SK-N-SH (cell line): ENCODE results near the gene ACTN4. TPM values are rescaled to one million over a fixed set of nuclear protein-coding genes. Genes with fewer than 3 reads are reported as not detected.

Source experiments
- CTCF ChIA-PET: fragments of 300-600, 350-600 bp; formaldehyde crosslinking; extraction: SDS; loops from one replicate; lab custom pipeline; 2021; lab: Yijun Ruan, JAX
- POLR2A ChIA-PET: fragments of 350-600 bp; sonication (Branson Sonifier 250); formaldehyde crosslinking; extraction: SDS; loops from one replicate; lab custom pipeline; 2020; ENCODE audit warnings: antibody characterized with exemption, inconsistent platforms; lab: Yijun Ruan, JAX
- DNase-seq: peaks from one replicate; pipeline ENCODE4 v3.0.0; 2012
- H2AFZ ChIP-seq: fragments of 200-600 bp; sonication (generic); 2 replicates; pipeline ENCODE4 v1.8.1; 2016; ENCODE audit warnings: antibody characterized with exemption, mild to moderate bottlenecking, low read depth
- H3F3A ChIP-seq: fragments of 200-600 bp; sonication (generic); replicated peaks from 2 replicates; pipeline ENCODE3; 2016; ENCODE audit warnings: antibody characterized with exemption, mild to moderate bottlenecking; ENCODE audit not compliant: insufficient read depth
- H3K27ac ChIP-seq, 2 experiments: fragments of 200-500 bp in 1 of 2; fragments of 200-600 bp in 1 of 2; sonication (Bioruptor generic) in 1 of 2; sonication (generic), shearing (Covaris generic) in 1 of 2; 2 replicates each; pipeline versions ENCODE4 v1.5.1 to v1.6.1; 2014 to 2016; ENCODE audit warnings: low read depth in 2 of 2, inconsistent platforms in 1 of 2, low read length in 1 of 2, mild to moderate bottlenecking in 1 of 2, mixed read lengths in 1 of 2
- H3K27me3 ChIP-seq: fragments of 200-600 bp; sonication (generic), shearing (Covaris generic); 2 replicates; pipeline ENCODE4 v1.6.1; 2016; ENCODE audit warnings: mixed run types; ENCODE audit not compliant: insufficient read depth
- H3K36me3 ChIP-seq, 2 experiments: fragments of 200-500 bp in 1 of 2; fragments of 200-600 bp in 1 of 2; sonication (Bioruptor generic) in 1 of 2; sonication (generic) in 1 of 2; replicated peaks in 1 of 2; 2 replicates each; pipeline versions ENCODE3 to v1.5.1; 2014 to 2016; ENCODE audit warnings: low read length in 1 of 2, mild to moderate bottlenecking in 1 of 2; ENCODE audit not compliant: insufficient read depth in 2 of 2, control insufficient read depth in 1 of 2
- H3K4me1 ChIP-seq, 2 experiments: fragments of 200-500 bp in 1 of 2; fragments of 200-600 bp in 1 of 2; sonication (Bioruptor generic) in 1 of 2; sonication (generic), shearing (Covaris generic) in 1 of 2; 2 replicates each; pipeline versions ENCODE4 v1.5.1 to v1.6.1; 2014 to 2016; ENCODE audit warnings: low read depth in 1 of 2, low read length in 1 of 2, mixed run types in 1 of 2; ENCODE audit not compliant: insufficient read depth in 2 of 2, control insufficient read depth in 1 of 2
- H3K4me2 ChIP-seq: fragments of 200-600 bp; sonication (generic), shearing (Covaris generic); 2 replicates; pipeline ENCODE4 v1.6.1; 2017; ENCODE audit warnings: mixed run types
- H3K4me3 ChIP-seq, 2 experiments: fragments of 200-500 bp in 1 of 2; fragments of 200-600 bp in 1 of 2; sonication (Bioruptor generic) in 1 of 2; sonication (generic), shearing (Covaris generic) in 1 of 2; 2 replicates each; pipeline versions ENCODE4 v1.5.1 to v1.8.1; 2014 to 2016; ENCODE audit warnings: low read depth in 2 of 2, inconsistent platforms in 1 of 2, low read length in 1 of 2, mild to moderate bottlenecking in 1 of 2, mixed read lengths in 1 of 2, moderate library complexity in 1 of 2
- H3K79me2 ChIP-seq: fragments of 200-600 bp; sonication (generic); 2 replicates; pipeline ENCODE4 v1.8.1; 2017; ENCODE audit warnings: mild to moderate bottlenecking; ENCODE audit not compliant: insufficient read depth
- H3K9ac ChIP-seq: fragments of 200-600 bp; sonication (generic); 2 replicates; pipeline ENCODE4 v1.6.1; 2017; ENCODE audit warnings: mixed run types
- H3K9me2 ChIP-seq: fragments of 200-600 bp; sonication (generic); 2 replicates; pipeline ENCODE4 v1.6.1; 2017; ENCODE audit warnings: mixed run types
- H3K9me3 ChIP-seq: fragments of 200-600 bp; sonication (generic); 2 replicates; pipeline ENCODE4 v1.6.1; 2017; ENCODE audit warnings: mixed run types, mild to moderate bottlenecking, moderate library complexity
- H4K20me1 ChIP-seq: fragments of 200-600 bp; sonication (generic); 2 replicates; pipeline ENCODE4 v1.6.1; 2017; ENCODE audit warnings: mild to moderate bottlenecking, mixed run types; ENCODE audit not compliant: insufficient read depth
- CTCF ChIP-seq: fragments of 200-600 bp; sonication (generic); IDR thresholded peaks from 2 replicates; pipeline ENCODE4 v1.6.1; 2017; ENCODE audit warnings: antibody characterized with exemption, mild to moderate bottlenecking, moderate library complexity
- EZH2phosphoT487 ChIP-seq: fragments of 200-600 bp; sonication (generic); IDR thresholded peaks from 2 replicates; pipeline ENCODE4 v1.6.1; 2017; ENCODE audit warnings: low read depth, mixed run types, mild to moderate bottlenecking, antibody characterized with exemption, moderate library complexity, borderline replicate concordance
- FOSL2 ChIP-seq: IDR thresholded peaks from 2 replicates; pipeline ENCODE4 v1.4.0; 2012; ENCODE audit warnings: low read depth, mild to moderate bottlenecking, moderate library complexity, borderline replicate concordance
- FOXM1 ChIP-seq: IDR thresholded peaks from 2 replicates; pipeline ENCODE4 v1.4.0; 2012; ENCODE audit warnings: low read depth, mild to moderate bottlenecking
- IRF3 ChIP-seq: fragments of 150-350 bp; IDR thresholded peaks from 2 replicates; pipeline ENCODE4 v1.6.1; 2016; ENCODE audit warnings: mild to moderate bottlenecking, low read depth, low read length
- JUND ChIP-seq: IDR thresholded peaks from 2 replicates; pipeline ENCODE4 v1.4.0; 2012
- NFIC ChIP-seq: IDR thresholded peaks from 2 replicates; pipeline ENCODE4 v1.4.0; 2012; ENCODE audit warnings: borderline replicate concordance
- POLR2AphosphoS5 ChIP-seq: IDR thresholded peaks from 2 replicates; pipeline ENCODE4 v1.6.1; 2012; ENCODE audit warnings: low read depth, low read length
- RAD21 ChIP-seq: IDR thresholded peaks from 2 replicates; pipeline ENCODE4 v1.6.1; 2012; ENCODE audit warnings: mild to moderate bottlenecking, low read length
- RCOR1 ChIP-seq: fragments of 150-350 bp; IDR thresholded peaks from 2 replicates; pipeline ENCODE4 v1.6.1; 2017; ENCODE audit warnings: antibody characterized with exemption, low read length
- REST ChIP-seq: IDR thresholded peaks from 2 replicates; pipeline ENCODE4 v1.6.1; 2012; ENCODE audit warnings: mild to moderate bottlenecking, low read depth, low read length, moderate library complexity
- SMC3 ChIP-seq: IDR thresholded peaks from 2 replicates; pipeline ENCODE4 v1.6.1; 2012; ENCODE audit warnings: low read depth, low read length, improper control_type of control experiment
- ZBTB33 ChIP-seq: IDR thresholded peaks from 2 replicates; pipeline ENCODE4 v1.4.0; 2012; ENCODE audit warnings: low read depth, borderline replicate concordance
- WGBS: methylation state at CpG from one replicate; pipeline ENCODE4 v1.1.6; 2017; ENCODE audit warnings: low lambda C conversion rate; 5-methylcytosine and 5-hydroxymethylcytosine counted together
- polyA plus RNA-seq, 3 experiments: library from polyadenylated mRNA; depleted of rRNA; stranded (reverse); fragments of >200 nt; gene quantifications; 2 replicates each; pipeline ENCODE4 v1.2.3, GENCODE V29; 2012
- TF ChIP-seq, protein P1 (sequence below): fragments of 150-350 bp; IDR thresholded peaks from 2 replicates; pipeline ENCODE4 v1.6.1; 2017; ENCODE audit warnings: antibody characterized with exemption, low read length, low read depth, borderline replicate concordance
- TF ChIP-seq, protein P2 (sequence below): IDR thresholded peaks from 2 replicates; pipeline ENCODE4 v1.4.0; 2012; ENCODE audit warnings: low read depth

Gene ACTN4
- polyA plus RNA-seq, 1 of the 3 experiments (the other 2 are of a cell fraction), result 598 TPM

GRCh38 chr19:38615007-38615581 is 32.4 kb upstream of the ACTN4 start:
- Histone ChIP-seq H2AFZ (no peak overlapping the region), H3K9me2 (no peaks in the 10 kb centered on the region), H3K27me3 (no peaks in the 10 kb centered on the region), H3F3A (no peaks in the 10 kb centered on the region), H3K4me1 (peaks cover 0 to 15% of the 10 kb centered on the region in 2 experiments; a peak in 1 of 4 replicates), H3K4me2 (no peak overlapping the region), H4K20me1 (no peaks in the 10 kb centered on the region), H3K79me2 (peaks cover 12% of the 10 kb centered on the region), H3K4me3 (no peak overlapping the region), H3K27ac (no peak overlapping the region), H3K9me3 (no peaks in the 10 kb centered on the region), H3K9ac (no peak overlapping the region), H3K36me3 (no peaks in the 10 kb centered on the region)
- ChIA-PET CTCF (no interaction called here), POLR2A (no interaction called here)
- no peak for TF ChIP-seq REST
- no peak for TF ChIP-seq POLR2AphosphoS5
- TF ChIP-seq, protein P1, sequence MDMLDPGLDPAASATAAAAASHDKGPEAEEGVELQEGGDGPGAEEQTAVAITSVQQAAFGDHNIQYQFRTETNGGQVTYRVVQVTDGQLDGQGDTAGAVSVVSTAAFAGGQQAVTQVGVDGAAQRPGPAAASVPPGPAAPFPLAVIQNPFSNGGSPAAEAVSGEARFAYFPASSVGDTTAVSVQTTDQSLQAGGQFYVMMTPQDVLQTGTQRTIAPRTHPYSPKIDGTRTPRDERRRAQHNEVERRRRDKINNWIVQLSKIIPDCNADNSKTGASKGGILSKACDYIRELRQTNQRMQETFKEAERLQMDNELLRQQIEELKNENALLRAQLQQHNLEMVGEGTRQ, result no peak
- no peak for TF ChIP-seq FOXM1
- no peak for TF ChIP-seq SMC3
- TF ChIP-seq EZH2phosphoT487, result no peak
- TF ChIP-seq RCOR1, result no peak
- TF ChIP-seq RAD21, result no peak
- TF ChIP-seq, protein P2, sequence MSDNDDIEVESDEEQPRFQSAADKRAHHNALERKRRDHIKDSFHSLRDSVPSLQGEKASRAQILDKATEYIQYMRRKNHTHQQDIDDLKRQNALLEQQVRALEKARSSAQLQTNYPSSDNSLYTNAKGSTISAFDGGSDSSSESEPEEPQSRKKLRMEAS, result no peak
- no peak for TF ChIP-seq IRF3
- TF ChIP-seq JUND, result no peak
- TF ChIP-seq ZBTB33, result no peak
- TF ChIP-seq CTCF, result no peak
- no peak for TF ChIP-seq FOSL2
- no peak for TF ChIP-seq NFIC
- no peak for DNase-seq
- 80% methylated on average over 7 of the region's 7 CpGs for WGBS
